HUES64 (cell line): Measurements from ENCODE around the gene EIF3B.
"Not testable (repeated sequence)": the region's sequence is repeated elsewhere in the genome, so short reads cannot be mapped to it uniquely, and the experiment has no call there.

Experiments used
- H3K27ac ChIP-seq: 2 replicates; pipeline ENCODE4 v1.7.0; 2013; ENCODE audit warnings: low read depth, low read length, inconsistent platforms
- H3K27me3 ChIP-seq: 2 replicates; pipeline ENCODE4 v1.6.1; 2013; ENCODE audit warnings: mild to moderate bottlenecking, low read length; ENCODE audit not compliant: insufficient read depth
- H3K36me3 ChIP-seq: 2 replicates; pipeline ENCODE4 v1.6.1; 2013; ENCODE audit warnings: mild to moderate bottlenecking, low read length; ENCODE audit not compliant: insufficient read depth
- H3K4me1 ChIP-seq: 2 replicates; pipeline ENCODE4 v1.6.1; 2013; ENCODE audit warnings: mild to moderate bottlenecking, low read length, moderate library complexity; ENCODE audit not compliant: insufficient read depth
- H3K4me3 ChIP-seq: 2 replicates; pipeline ENCODE4 v1.5.1; 2013; ENCODE audit warnings: mild to moderate bottlenecking, low read length, moderate library complexity
- H3K9ac ChIP-seq: 2 replicates; pipeline ENCODE4 v1.6.1; 2013; ENCODE audit warnings: mild to moderate bottlenecking, low read depth, low read length
- H3K9me3 ChIP-seq: 2 replicates; pipeline ENCODE4 v1.6.1; 2013; ENCODE audit warnings: low read depth, low read length; ENCODE audit not compliant: insufficient read depth
- WGBS: fragments of 150-250, 120-280 bp; methylation state at CpG from one replicate; pipeline ENCODE4 v1.1.7; 2013; ENCODE audit warnings: missing lambda C conversion rate; 5-methylcytosine and 5-hydroxymethylcytosine counted together

The EIF3B gene

DNA sequence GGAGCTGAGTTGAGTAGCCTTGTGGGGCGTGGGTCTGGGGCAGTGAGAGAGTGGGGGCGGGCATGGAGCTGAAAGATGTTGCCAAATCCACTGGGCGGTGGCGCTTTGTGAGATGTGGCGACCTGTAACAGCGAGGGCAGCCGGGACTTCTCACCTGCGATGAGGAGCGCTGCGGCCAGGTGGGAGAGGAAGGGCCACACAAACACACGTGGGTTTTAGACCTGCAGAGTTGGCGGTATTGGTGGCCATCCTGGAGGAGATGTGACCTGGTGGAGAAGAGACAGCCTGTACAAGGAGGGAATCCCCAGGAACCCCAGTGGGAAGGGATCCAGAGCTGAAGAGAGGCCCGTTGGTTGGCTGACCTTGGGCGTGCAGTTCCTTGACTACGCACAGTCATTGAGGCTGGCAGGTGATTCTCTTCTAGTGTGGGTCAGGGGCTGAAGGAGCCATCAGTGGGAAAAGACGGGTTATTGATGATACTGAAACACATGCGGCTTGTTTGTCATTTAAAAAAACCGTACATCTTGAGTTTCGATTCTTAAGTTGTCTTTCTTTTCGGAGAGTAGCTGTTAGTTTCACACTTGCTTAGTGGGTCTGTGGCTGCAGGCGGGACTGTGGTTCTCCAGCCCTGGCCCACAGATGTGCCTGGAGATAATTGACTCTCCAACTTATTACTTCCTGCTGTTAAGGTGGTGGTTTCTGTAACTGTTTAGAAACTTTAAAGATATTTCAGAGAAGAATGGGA lies 51.1 kb downstream of the EIF3B start:
- WGBS = 92% methylated on average over 21 of the region's 21 CpGs
- Histone ChIP-seq H3K36me3 (no peaks in the 10 kb centered on the region), H3K9me3 (no peaks in the 10 kb centered on the region), H3K27ac (no peak overlapping the region), H3K27me3 (no peaks in the 10 kb centered on the region), H3K4me3 (no peak overlapping the region), H3K9ac (no peak overlapping the region), H3K4me1 (no peaks in the 10 kb centered on the region)

DNA sequence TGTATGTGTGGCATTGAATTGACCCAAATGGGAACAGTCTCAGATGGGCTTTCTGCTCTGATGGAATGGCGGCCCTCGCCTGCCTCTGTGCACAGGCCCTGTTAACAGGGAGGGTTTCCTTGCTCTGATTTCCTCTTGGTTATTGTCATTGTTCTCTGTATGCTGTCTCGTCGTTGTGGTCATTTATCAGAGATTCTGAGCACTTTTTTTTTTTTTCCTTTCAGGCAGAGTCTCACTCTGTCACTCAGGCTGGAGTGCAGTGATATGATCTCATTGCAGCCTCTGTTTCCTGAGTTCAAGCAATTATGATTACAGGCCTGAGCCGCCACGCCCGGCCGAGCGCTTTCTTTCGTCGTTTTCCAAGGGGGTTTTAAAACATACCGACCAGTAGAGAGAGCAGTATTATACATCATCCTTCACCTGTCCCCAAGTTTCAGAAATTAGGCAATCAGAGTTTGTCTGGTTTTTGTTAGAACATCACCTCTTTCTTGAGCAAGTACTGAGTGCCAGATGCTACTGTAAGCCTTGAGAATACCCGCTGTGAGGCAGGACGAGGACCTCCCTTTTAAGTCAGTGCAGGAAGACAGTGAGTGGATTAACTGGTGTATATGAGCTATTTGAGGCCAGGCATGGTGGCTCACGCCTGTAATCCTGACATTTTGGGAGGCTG lies 55.3 kb downstream of the EIF3B start:
- Histone ChIP-seq H3K36me3 (no peaks in the 10 kb centered on the region), H3K27me3 (no peaks in the 10 kb centered on the region), H3K9me3 (no peaks in the 10 kb centered on the region), H3K27ac (no peak overlapping the region), H3K4me1 (peaks cover 2% of the 10 kb centered on the region; the same call in 1 of the 2 replicates), H3K9ac (0 out of 2 replicates have a peak overlapping the region, but pooled peaks have one; percentile 4), H3K4me3 (no peak overlapping the region)
- 92% methylated on average over 15 of the region's 15 CpGs for WGBS

DNA sequence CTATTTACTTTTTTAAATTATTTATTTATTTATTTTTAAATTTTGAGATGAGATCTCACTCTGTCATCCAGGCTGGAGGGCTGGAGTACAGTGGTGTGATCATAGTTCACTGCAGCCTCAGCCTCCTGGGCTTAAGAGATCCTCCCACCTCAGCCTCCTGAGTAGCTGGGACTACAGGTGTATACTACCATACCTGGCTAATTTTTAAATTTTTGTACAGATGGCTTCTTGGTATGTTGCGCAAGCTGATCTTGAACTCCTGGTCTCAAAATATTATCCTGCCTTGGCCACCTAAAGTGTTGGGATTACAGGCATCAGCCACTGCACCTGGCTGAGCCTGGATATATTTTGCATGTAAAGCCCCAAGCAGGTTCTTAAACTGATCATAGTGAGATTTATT lies 56.4 kb downstream of the EIF3B start:
- H3K4me3 ChIP-seq = no peak overlapping the region
- H3K27me3 ChIP-seq = no peaks in the 10 kb centered on the region
- H3K27ac ChIP-seq = no peak overlapping the region
- H3K4me1 ChIP-seq = peaks cover 4% of the 10 kb centered on the region; the same call in 1 of the 2 replicates
- H3K9ac ChIP-seq = no peak overlapping the region
- H3K36me3 ChIP-seq = no peaks in the 10 kb centered on the region
- no peaks in the 10 kb centered on the region for H3K9me3 ChIP-seq
- 95% methylated on average over 1 of the region's 1 CpG for WGBS

DNA sequence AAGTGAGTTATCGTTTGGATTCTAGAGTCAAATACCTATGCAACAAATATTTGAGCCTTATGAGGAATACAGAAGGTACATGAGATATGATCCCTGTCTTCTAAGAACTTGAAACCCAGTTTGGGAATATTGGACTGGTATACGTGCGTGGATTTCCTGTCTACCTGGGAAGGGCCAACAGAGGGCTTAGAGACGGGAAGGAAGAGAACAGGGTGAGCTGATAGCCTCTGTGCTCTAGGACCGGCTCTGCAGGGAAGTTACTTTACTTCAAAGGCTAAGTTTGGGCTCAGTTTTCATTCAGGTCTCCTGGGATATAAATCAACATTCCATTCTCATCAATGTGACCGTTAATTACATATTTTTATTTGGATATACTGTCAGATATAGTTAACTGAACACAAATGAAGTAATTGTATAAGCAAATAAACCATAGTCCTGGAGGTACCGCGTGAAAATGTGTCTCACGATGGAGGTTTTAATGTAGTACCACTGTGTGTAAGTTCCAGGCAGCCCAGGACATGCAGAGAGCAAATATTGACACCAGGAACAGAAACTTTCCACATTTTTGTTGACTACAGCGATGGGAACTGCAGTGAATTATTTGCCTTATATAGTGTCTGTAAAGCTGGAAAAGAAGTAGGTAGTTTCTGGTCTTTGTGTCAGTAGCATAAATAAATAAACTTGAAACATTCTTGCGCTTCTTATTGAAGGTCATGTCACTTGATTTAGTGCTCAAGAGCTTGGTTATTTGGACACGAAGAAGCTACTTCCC lies 57.4 kb downstream of the EIF3B start:
- H3K27me3 ChIP-seq = no peaks in the 10 kb centered on the region
- no peaks in the 10 kb centered on the region for H3K9me3 ChIP-seq
- 90% methylated on average over 11 of the region's 12 CpGs for WGBS
- H3K9ac ChIP-seq = no peak overlapping the region
- no peak overlapping the region for H3K4me3 ChIP-seq
- H3K27ac ChIP-seq = no peak overlapping the region
- peaks cover 8% of the 10 kb centered on the region; the same call in 1 of the 2 replicates for H3K4me1 ChIP-seq
- no peaks in the 10 kb centered on the region for H3K36me3 ChIP-seq

DNA sequence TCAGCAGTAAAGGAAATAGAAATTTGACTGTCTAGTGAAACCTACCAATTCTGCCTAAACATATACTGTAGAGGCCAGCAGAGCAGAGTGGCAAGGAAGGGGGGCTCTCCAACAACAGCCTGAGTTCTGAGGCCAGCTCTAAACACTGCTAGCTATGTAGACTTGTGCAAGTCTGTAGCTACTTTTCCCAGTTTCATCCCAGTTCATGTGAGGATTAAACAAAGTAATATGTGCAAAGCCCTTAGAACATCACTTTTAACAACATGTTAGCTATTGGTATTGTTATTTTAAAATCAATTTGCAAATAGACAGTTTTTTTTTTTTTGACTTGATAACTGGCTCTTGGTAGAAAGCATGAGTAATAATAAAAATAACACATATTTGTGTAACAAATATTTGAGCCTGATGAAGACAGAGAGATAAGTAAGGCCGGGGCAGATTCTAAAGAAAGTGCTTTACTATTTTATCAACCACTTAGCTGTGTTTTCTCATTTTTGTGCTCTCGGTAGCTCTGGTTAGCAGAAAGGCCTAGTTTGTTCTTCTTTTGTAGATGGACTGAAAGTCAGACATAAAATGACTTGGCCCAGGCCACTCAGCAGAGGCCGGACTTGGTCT lies 58.1 kb downstream of the EIF3B start:
- Histone ChIP-seq H3K4me1 (peaks cover 8% of the 10 kb centered on the region; the same call in 1 of the 2 replicates), H3K9ac (no peak overlapping the region), H3K27ac (no peak overlapping the region), H3K9me3 (no peaks in the 10 kb centered on the region), H3K27me3 (no peaks in the 10 kb centered on the region), H3K4me3 (no peak overlapping the region), H3K36me3 (no peaks in the 10 kb centered on the region)
- 91% methylated on average over 3 of the region's 3 CpGs for WGBS

DNA sequence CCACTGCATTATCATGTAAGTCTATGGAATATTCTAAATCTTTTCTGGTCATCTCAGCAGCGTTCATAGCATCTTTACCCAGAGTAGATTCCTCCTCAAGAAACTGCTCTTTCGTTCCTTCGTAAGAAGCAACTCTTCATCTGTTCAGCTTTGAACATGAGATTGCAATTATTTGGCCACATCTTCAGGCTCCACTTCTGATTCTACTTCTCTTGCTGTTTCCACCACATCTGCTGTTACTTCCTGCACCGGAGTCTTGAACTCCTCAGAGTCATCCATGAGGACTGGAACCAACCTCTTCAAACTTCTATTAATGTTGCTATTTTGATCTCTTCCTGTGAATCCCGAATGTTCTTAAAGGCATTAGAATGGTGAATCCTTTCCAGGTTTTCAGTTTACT lies 61.4 kb downstream of the EIF3B start:
- Histone ChIP-seq H3K27me3 (no peaks in the 10 kb centered on the region), H3K36me3 (no peaks in the 10 kb centered on the region), H3K27ac (peak overlapping the region; percentile 71; the same call in 1 of the 2 replicates), H3K4me3 (no peak overlapping the region), H3K4me1 (peaks cover 8% of the 10 kb centered on the region; the same call in 1 of the 2 replicates), H3K9me3 (no peaks in the 10 kb centered on the region), H3K9ac (no peak overlapping the region)
- WGBS = 95% methylated on average over 5 of the region's 5 CpGs

DNA sequence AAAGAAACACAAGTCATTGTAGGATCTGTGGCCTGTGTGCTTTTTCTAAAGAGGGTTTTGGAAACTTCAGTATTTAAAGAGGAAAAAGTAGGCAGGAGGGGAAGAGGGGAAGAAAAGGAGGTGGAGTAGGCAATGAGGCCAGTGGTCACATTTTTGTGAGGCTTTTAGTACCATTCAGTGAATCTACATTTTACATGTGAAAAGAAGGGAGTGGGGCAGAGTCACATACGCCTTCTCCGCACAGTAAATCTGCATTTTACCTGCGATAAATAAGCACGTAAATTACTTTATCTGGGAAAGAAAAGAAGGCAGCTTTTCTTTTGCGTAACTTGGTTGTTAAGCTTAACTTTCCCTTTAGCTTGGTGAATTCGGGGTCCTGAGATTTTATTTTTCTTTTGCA lies 62.0 kb downstream of the EIF3B start:
- Histone ChIP-seq H3K4me1 (peaks cover 8% of the 10 kb centered on the region; the same call in 1 of the 2 replicates), H3K27me3 (no peaks in the 10 kb centered on the region), H3K36me3 (no peaks in the 10 kb centered on the region), H3K27ac (peak overlapping the region; percentile 71; the same call in 1 of the 2 replicates), H3K9me3 (no peaks in the 10 kb centered on the region), H3K9ac (no peak overlapping the region), H3K4me3 (no peak overlapping the region)
- WGBS = 87% methylated on average over 6 of the region's 6 CpGs

DNA sequence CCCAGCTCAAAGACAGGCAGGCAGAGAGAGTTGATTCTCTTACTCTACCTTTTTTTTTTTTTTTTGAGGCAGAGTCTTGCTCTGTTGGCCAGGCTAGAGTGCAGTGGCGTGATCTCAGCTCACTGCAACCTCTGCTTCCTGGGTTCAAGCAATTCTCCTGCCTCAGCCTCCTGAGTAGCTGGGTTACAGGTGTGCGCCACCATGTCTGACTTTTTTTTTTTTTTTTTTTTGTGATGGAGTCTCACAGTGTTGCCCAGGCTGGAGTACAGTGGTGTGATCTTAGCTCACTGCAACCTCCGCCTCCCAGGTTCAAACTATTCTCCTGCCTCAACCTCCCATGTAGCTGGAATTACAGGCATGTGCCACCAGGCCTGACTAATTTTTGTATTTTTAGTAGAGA lies 62.6 kb downstream of the EIF3B start:
- H3K27me3 ChIP-seq, H3K4me1 ChIP-seq, H3K4me3 ChIP-seq, H3K36me3 ChIP-seq, H3K9ac ChIP-seq, H3K9me3 ChIP-seq: not testable (repeated sequence)
- H3K27ac ChIP-seq = peak overlapping the region; percentile 71; the same call in 1 of the 2 replicates
- WGBS = 92% methylated on average over 2 of the region's 3 CpGs

DNA sequence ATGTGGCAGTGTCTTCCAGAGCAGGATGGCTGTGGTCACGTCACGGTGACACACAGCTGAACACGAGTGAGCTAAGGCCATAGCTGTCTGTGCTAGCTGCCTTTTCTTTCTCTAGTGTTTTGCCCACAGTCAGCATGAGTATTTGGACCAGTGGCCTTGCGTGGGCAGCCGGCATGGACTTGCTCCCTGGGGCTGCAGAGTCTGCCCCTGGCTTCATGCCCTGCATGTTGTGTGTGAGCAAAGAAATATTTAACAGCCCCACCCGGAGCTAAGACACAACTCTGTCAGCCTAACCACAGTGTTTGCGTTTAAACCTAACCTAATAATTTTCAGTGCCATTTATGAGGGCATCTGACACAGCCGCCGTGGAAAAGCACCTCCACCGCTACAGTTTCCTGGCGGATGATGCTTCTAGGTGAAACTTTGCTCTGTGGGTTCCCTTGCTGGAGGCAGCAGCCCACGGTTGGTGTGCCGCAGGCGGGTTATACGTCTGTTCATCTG lies 63.4 kb downstream of the EIF3B start:
- Histone ChIP-seq H3K4me1 (peaks cover 6% of the 10 kb centered on the region; the same call in 1 of the 2 replicates), H3K9me3 (no peaks in the 10 kb centered on the region), H3K27ac (no peak overlapping the region), H3K36me3 (no peaks in the 10 kb centered on the region), H3K27me3 (no peaks in the 10 kb centered on the region), H3K4me3 (no peak overlapping the region), H3K9ac (no peak overlapping the region)
- WGBS = 95% methylated on average over 15 of the region's 15 CpGs

DNA sequence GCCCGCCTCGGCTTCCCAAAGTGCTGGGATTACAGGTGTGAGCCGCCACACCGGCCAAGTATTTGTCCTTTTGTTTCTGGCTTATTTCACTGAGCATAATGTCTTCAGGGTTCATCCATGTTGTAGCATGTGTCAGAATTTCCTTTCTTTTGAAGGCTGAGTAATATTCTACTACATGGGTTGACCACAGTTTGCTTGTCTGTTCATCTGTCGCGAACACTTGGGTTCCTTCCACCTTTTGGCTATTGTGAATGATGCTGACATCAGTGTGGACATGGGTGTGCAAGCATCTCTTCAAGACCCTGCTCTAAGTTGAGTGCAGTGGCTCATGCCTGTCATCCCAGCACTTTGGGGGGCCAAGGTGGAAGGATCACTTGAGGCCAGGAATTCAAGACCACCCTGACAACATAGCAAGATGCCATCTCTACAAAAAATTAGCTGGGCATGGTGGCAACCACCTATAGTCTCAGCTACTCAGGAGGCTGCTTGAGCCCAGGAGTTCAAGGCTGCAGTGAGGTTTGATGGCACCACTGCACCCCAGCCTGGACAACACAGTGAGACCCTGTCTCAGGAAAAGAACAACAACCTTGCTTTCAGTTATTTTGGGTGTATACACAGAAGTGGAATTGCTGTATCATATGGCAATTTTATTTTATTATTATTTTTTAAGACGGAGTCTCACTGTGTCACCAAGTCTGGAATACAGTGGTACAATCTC lies 65.7 kb downstream of the EIF3B start:
- Histone ChIP-seq H3K27me3 (no peaks in the 10 kb centered on the region), H3K4me1 (peaks cover 9% of the 10 kb centered on the region), H3K36me3 (no peaks in the 10 kb centered on the region), H3K4me3 (no peak overlapping the region), H3K9ac (no peak overlapping the region), H3K27ac (no peak overlapping the region), H3K9me3 (no peaks in the 10 kb centered on the region)
- WGBS = 98% methylated on average over 7 of the region's 7 CpGs
